Fibroblast of villous mesenchyme (primary cell): Measurements from ENCODE around the gene F12. TPM values are rescaled to one million over a fixed set of nuclear protein-coding genes. Genes with fewer than 3 reads are reported as not detected.

Experiments
- DNase-seq: peaks from one replicate; pipeline ENCODE4 v3.0.0-alpha.2; 2010; ENCODE audit warnings: low read depth
- H3K4me3 ChIP-seq: 2 replicates; pipeline ENCODE4 v1.5.1; 2011; ENCODE audit warnings: low read depth, mild to moderate bottlenecking, low read length
- total RNA-seq: library from RNA; depleted of rRNA; stranded (reverse); fragments of >200 nt; gene quantifications from 2 replicates; pipeline ENCODE4 v1.2.3, GENCODE V29; 2012
- TF ChIP-seq, protein P1 (sequence below): IDR thresholded peaks from 2 replicates; pipeline ENCODE4 v1.5.1; 2012; ENCODE audit warnings: low read depth, mild to moderate bottlenecking, low read length; ENCODE audit not compliant: insufficient read depth

F12 gene
- total RNA-seq, 1 donor: 0.43 TPM

GRCh38 chr5:177356746-177357145 is 52.6 kb downstream of the F12 start:
- TF ChIP-seq, protein P1, sequence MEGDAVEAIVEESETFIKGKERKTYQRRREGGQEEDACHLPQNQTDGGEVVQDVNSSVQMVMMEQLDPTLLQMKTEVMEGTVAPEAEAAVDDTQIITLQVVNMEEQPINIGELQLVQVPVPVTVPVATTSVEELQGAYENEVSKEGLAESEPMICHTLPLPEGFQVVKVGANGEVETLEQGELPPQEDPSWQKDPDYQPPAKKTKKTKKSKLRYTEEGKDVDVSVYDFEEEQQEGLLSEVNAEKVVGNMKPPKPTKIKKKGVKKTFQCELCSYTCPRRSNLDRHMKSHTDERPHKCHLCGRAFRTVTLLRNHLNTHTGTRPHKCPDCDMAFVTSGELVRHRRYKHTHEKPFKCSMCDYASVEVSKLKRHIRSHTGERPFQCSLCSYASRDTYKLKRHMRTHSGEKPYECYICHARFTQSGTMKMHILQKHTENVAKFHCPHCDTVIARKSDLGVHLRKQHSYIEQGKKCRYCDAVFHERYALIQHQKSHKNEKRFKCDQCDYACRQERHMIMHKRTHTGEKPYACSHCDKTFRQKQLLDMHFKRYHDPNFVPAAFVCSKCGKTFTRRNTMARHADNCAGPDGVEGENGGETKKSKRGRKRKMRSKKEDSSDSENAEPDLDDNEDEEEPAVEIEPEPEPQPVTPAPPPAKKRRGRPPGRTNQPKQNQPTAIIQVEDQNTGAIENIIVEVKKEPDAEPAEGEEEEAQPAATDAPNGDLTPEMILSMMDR: no peak
- DNase-seq: no peak
- H3K4me3 ChIP-seq: no peak overlapping the region

DNA sequence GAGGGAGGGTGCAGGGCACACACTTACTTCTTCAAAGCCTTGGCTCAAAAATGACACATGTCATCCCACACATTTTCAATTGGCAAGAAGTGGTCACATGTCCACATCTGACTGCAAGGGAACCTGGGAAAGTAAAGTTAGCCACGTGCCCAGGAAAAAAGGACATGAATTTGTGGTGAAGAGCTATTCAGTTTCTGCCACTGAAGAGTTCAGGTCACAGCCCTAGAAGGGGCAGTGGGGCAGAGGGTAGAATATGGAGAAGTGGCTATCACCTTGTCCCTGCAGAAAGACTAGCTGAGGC is 53.5 kb downstream of the F12 start:
- TF ChIP-seq, protein P1: no peak
- H3K4me3 ChIP-seq: no peak overlapping the region
- DNase-seq: no peak

- DNase-seq: no peak
- TF ChIP-seq, protein P1: no peak
- no peak overlapping the region for H3K4me3 ChIP-seq
These were observed 54.0 kb downstream of the F12 start for GRCh38 chr5:177355162-177355867.

DNA sequence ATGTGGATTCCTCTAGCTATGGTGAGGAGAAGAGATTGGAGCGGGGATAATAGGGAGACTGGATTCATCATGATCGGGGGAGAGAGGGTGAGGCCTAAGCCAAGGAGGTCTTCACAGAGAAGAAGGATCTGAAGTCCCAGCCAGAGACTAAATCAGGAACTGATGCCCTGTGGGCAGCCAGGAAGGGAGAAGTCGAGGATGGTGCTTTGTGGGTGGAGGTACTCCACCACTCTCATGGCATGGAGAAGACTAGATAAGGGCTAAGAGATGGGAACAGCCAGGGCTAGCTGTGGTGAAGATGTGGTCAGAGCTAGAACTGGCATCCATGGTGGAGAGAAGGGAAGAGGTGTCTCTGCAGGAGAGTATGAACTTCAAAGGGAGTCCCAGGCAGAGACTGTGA is 54.7 kb downstream of the F12 start:
- no peak for DNase-seq
- no peak overlapping the region for H3K4me3 ChIP-seq
- TF ChIP-seq, protein P1: no peak

GRCh38 chr5:177354256-177354655 is 55.1 kb downstream of the F12 start:
- H3K4me3 ChIP-seq: no peak overlapping the region
- TF ChIP-seq, protein P1: no peak
- DNase-seq: no peak

GRCh38 chr5:177353093-177353492 is 56.3 kb downstream of the F12 start:
- no peak overlapping the region for H3K4me3 ChIP-seq
- no peak for DNase-seq
- TF ChIP-seq, protein P1: no peak

Other genes starting within 250 kb of the F12 start
- gene RAB24, start 105.8 kb downstream of the F12 start, total RNA-seq: 14.2 and 18.0 TPM in 2 replicates
- gene PRELID1, start 105.8 kb downstream of the F12 start, total RNA-seq: 122 TPM in 2 replicates
- 7.7 and 9.1 TPM in 2 replicates for gene MXD3, start 97.7 kb downstream of the F12 start, total RNA-seq
- 284 and 355 TPM in 2 replicates for gene LMAN2, start 57.9 kb downstream of the F12 start, total RNA-seq
- gene RGS14, start 51.6 kb downstream of the F12 start, total RNA-seq: 3.5 TPM in 2 replicates
- gene SLC34A1, start 25.1 kb downstream of the F12 start, total RNA-seq: not detected in 2 replicates
- not detected in 2 replicates for gene PFN3, start 8.9 kb downstream of the F12 start, total RNA-seq
- gene GRK6, start 17.1 kb upstream of the F12 start, total RNA-seq: 24.2 and 26.4 TPM in 2 replicates
- gene PRR7, start 37.2 kb upstream of the F12 start, total RNA-seq: 4.5 and 4.7 TPM in 2 replicates
- 201 and 214 TPM in 2 replicates for gene DBN1, start 64.1 kb upstream of the F12 start, total RNA-seq
- 283 and 383 TPM in 2 replicates for gene PDLIM7, start 88.0 kb upstream of the F12 start, total RNA-seq
- 2.6 TPM in 2 replicates for gene DOK3, start 100.3 kb upstream of the F12 start, total RNA-seq
- 56.0 and 56.1 TPM in 2 replicates for gene DDX41, start 107.4 kb upstream of the F12 start, total RNA-seq
- gene FAM193B, start 145.0 kb upstream of the F12 start, total RNA-seq: 26.3 and 29.6 TPM in 2 replicates
- gene TMED9, start 182.6 kb upstream of the F12 start, total RNA-seq: 113 and 130 TPM in 2 replicates
- 30.3 and 30.7 TPM in 2 replicates for gene B4GALT7, start 190.6 kb upstream of the F12 start, total RNA-seq